GM12878 (cell line): ENCODE results near the gene ADAMTSL3. TPM values are rescaled to one million over a fixed set of nuclear protein-coding genes. Genes with fewer than 3 reads are reported as not detected.

ENCODE experiments used
- ATAC-seq: fragments of 200-7000 bp; cut with Tn5 transposase; 3 replicates; pipeline ENCODE4 v1.9.1; 2020; ENCODE audit warnings: mild to moderate bottlenecking, moderate library complexity
- BruUV-seq: library from RNA; stranded (reverse); fragments of 400-500 nt; replicated peaks from 2 replicates; lab custom pipeline; 2021; lab: Mats Ljungman, UMichigan
- CTCF ChIA-PET: fragments of 300-600 bp; sonication (Branson Sonifier 250); formaldehyde crosslinking; extraction: SDS; loops from one replicate; lab custom pipeline; 2021; ENCODE audit warnings: inconsistent platforms; lab: Yijun Ruan, JAX
- POLR2A ChIA-PET: fragments of 350-600 bp; formaldehyde crosslinking; extraction: SDS; loops from one replicate; lab custom pipeline; 2021; ENCODE audit warnings: inconsistent platforms; lab: Charles Lee
- RAD21 ChIA-PET: fragments of 300-600 bp; sonication (Branson Sonifier 250); formaldehyde crosslinking; loops from one replicate; lab custom pipeline; 2023; ENCODE audit warnings: antibody characterized with exemption; ENCODE audit not compliant: unreplicated experiment; lab: Charles Lee
- SMC1A ChIA-PET: fragments of 300-600 bp; sonication (Branson Sonifier 250); formaldehyde crosslinking; loops from one replicate; lab custom pipeline; 2023; ENCODE audit not compliant: unreplicated experiment, uncharacterized antibody; lab: Charles Lee
- DNase-seq: peaks from one replicate; pipeline ENCODE4 v3.0.0-alpha.2; 2011; ENCODE audit warnings: low read depth, low spot score
- FAIRE-seq: peaks from 3 replicates; lab custom pipeline; 2011; peaks lifted over from hg19 to GRCh38; lab: Jason Lieb, UNC
- H2AFZ ChIP-seq: 2 replicates; pipeline ENCODE4 v1.6.0; 2011; ENCODE audit warnings: low read depth, low read length, control low read depth; ENCODE audit not compliant: control insufficient read depth
- H3K27ac ChIP-seq: 2 replicates; pipeline ENCODE4 v1.5.1; 2011; ENCODE audit warnings: control low read depth; ENCODE audit not compliant: control insufficient read depth, insufficient read depth
- H3K27me3 ChIP-seq, 2 experiments: replicated peaks in 1 of 2; 2 replicates each; pipeline versions ENCODE4 v1.6.0 to v1.6.1; 2011; ENCODE audit warnings: low read length in 1 of 2; ENCODE audit not compliant: control insufficient read depth in 2 of 2, insufficient read depth in 2 of 2
- H3K36me3 ChIP-seq, 2 experiments: 2 replicates each; pipeline ENCODE4 v1.5.1; 2011; ENCODE audit warnings: low read length in 1 of 2; ENCODE audit not compliant: control insufficient read depth in 2 of 2, insufficient read depth in 2 of 2
- H3K4me1 ChIP-seq: 2 replicates; pipeline ENCODE4 v1.6.1; 2011; ENCODE audit warnings: mild to moderate bottlenecking, low read length, moderate library complexity, mixed read lengths; ENCODE audit not compliant: control insufficient read depth, insufficient read depth
- H3K4me2 ChIP-seq: 2 replicates; pipeline ENCODE4 v1.6.0; 2011; ENCODE audit warnings: control low read depth; ENCODE audit not compliant: control insufficient read depth, insufficient read depth
- H3K4me3 ChIP-seq: fragments of 200-600 bp; sonication (generic); 2 replicates; pipeline ENCODE4 v1.5.1; 2016
- H3K79me2 ChIP-seq: 2 replicates; pipeline ENCODE4 v1.6.0; 2011; ENCODE audit warnings: low read length; ENCODE audit not compliant: control insufficient read depth, insufficient read depth
- H3K9ac ChIP-seq: 2 replicates; pipeline ENCODE4 v1.8.0; 2011; ENCODE audit warnings: low read length, control low read depth, mixed read lengths; ENCODE audit not compliant: control insufficient read depth, insufficient read depth
- H3K9me3 ChIP-seq: replicated peaks from 3 replicates; pipeline ENCODE4 v1.5.1; 2011; ENCODE audit warnings: mild to moderate bottlenecking, low read length; ENCODE audit not compliant: control insufficient read depth, insufficient read depth
- H4K20me1 ChIP-seq: 2 replicates; pipeline ENCODE4 v1.6.0; 2011; ENCODE audit not compliant: control insufficient read depth, insufficient read depth
- E2F4 ChIP-seq: IDR thresholded peaks from 2 replicates; pipeline ENCODE4 v1.6.1; 2012; ENCODE audit warnings: low read depth, low read length, improper control_type of control experiment
- HDAC2 ChIP-seq: fragments of 200-600 bp; sonication (generic); IDR thresholded peaks from 2 replicates; pipeline ENCODE4 v1.6.1; 2017
- HDAC6 ChIP-seq: fragments of 200-600 bp; sonication (generic); IDR thresholded peaks from one replicate; pipeline ENCODE4 v1.8.0; 2017; ENCODE audit warnings: antibody characterized with exemption; ENCODE audit not compliant: unreplicated experiment
- SUPT20H ChIP-seq: IDR thresholded peaks from 2 replicates; pipeline ENCODE4 v1.6.1; 2011; ENCODE audit warnings: low read depth, mild to moderate bottlenecking, low read length, moderate library complexity, borderline replicate concordance; ENCODE audit not compliant: control insufficient read depth
- ZNF687 ChIP-seq: fragments of 450-650 bp; IDR thresholded peaks from 2 replicates; pipeline ENCODE4 v1.6.1; 2017; ENCODE audit warnings: mild to moderate bottlenecking, moderate library complexity
- WGBS: methylation state at CpG from one replicate; pipeline ENCODE4 v1.1.6; 2016; ENCODE audit warnings: low lambda C conversion rate; ENCODE audit not compliant: insufficient replicate concordance, insufficient coverage; ENCODE audit errors: missing lambda C conversion rate; 5-methylcytosine and 5-hydroxymethylcytosine counted together
- in situ Hi-C: fragments of 300-500 bp; cut with MboI; formaldehyde crosslinking; loops from 9 replicates; pipeline ENCODE4 v1.14.3; 2018; ENCODE audit warnings: mixed read lengths
- intact Hi-C: fragments of 100-400 bp; cut with micrococcal nuclease; formaldehyde crosslinking; loops from one replicate; pipeline ENCODE4 v1.14.2; 2022; ENCODE audit not compliant: unreplicated experiment
- polyA plus RNA-seq, 11 experiments: library from polyadenylated mRNA; depleted of rRNA in 4 of 11; unstranded in 6 of 11; stranded (reverse) in 5 of 11; fragments of >200 nt; fragmentation: Nextera tagmentation in 4 of 11; fragmentation: Illumina TruSeq in 1 of 11; extraction: Ambion mirVana in 4 of 11; extraction: Trizol in 1 of 11; gene quantifications; 1 replicate in 1 of 11; 2 replicates in 10 of 11; pipeline versions ENCODE4 v1.2.1 to v1.2.3, GENCODE V29; 2011 to 2016; ENCODE audit warnings: inconsistent platforms in 2 of 11, missing spikeins in 2 of 11, low read depth in 1 of 11
- total RNA-seq, 4 experiments: library from RNA; depleted of rRNA in 3 of 4; stranded (reverse); fragments of >200 nt in 3 of 4; fragmentation: Illumina TruSeq in 1 of 4; extraction: Trizol in 1 of 4; gene quantifications; 2 replicates each; pipeline versions ENCODE4 v1.2.1 to v1.2.3, GENCODE V29; 2013 to 2021
- TF ChIP-seq, protein P1 (sequence below): fragments of 450-650 bp; IDR thresholded peaks from 2 replicates; pipeline ENCODE4 v1.6.1; 2017; ENCODE audit warnings: borderline replicate concordance
- TF ChIP-seq, protein P2 (sequence below): fragments of 450-650 bp; IDR thresholded peaks from 2 replicates; pipeline ENCODE4 v1.6.1; 2016; ENCODE audit warnings: mild to moderate bottlenecking
- TF ChIP-seq, protein P3 (sequence below): IDR thresholded peaks from 2 replicates; pipeline ENCODE4 v1.6.1; 2012; ENCODE audit warnings: low read length, inconsistent platforms

ADAMTSL3 gene
- total and polyA plus RNA-seq, 10 of the 15 experiments (the other 5 are each of a cell fraction or from before 2014, with no cell fraction given), result 0.01 to 0.28 (median 0.13) TPM

- TF ChIP-seq ZNF687 (no peak), SUPT20H (no peak), HDAC2 (no peak), HDAC6 (no peak), E2F4 (no peak)
- TF ChIP-seq, protein P1, sequence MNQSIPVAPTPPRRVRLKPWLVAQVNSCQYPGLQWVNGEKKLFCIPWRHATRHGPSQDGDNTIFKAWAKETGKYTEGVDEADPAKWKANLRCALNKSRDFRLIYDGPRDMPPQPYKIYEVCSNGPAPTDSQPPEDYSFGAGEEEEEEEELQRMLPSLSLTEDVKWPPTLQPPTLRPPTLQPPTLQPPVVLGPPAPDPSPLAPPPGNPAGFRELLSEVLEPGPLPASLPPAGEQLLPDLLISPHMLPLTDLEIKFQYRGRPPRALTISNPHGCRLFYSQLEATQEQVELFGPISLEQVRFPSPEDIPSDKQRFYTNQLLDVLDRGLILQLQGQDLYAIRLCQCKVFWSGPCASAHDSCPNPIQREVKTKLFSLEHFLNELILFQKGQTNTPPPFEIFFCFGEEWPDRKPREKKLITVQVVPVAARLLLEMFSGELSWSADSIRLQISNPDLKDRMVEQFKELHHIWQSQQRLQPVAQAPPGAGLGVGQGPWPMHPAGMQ, result no peak
- TF ChIP-seq, protein P2, sequence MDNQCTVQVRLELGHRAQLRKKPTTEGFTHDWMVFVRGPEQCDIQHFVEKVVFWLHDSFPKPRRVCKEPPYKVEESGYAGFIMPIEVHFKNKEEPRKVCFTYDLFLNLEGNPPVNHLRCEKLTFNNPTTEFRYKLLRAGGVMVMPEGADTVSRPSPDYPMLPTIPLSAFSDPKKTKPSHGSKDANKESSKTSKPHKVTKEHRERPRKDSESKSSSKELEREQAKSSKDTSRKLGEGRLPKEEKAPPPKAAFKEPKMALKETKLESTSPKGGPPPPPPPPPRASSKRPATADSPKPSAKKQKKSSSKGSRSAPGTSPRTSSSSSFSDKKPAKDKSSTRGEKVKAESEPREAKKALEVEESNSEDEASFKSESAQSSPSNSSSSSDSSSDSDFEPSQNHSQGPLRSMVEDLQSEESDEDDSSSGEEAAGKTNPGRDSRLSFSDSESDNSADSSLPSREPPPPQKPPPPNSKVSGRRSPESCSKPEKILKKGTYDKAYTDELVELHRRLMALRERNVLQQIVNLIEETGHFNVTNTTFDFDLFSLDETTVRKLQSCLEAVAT, result no peak
- TF ChIP-seq, protein P3, sequence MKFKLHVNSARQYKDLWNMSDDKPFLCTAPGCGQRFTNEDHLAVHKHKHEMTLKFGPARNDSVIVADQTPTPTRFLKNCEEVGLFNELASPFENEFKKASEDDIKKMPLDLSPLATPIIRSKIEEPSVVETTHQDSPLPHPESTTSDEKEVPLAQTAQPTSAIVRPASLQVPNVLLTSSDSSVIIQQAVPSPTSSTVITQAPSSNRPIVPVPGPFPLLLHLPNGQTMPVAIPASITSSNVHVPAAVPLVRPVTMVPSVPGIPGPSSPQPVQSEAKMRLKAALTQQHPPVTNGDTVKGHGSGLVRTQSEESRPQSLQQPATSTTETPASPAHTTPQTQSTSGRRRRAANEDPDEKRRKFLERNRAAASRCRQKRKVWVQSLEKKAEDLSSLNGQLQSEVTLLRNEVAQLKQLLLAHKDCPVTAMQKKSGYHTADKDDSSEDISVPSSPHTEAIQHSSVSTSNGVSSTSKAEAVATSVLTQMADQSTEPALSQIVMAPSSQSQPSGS, result no peak
Observed at GRCh38 chr15:83670672-83671229, 16.8 kb downstream of the ADAMTSL3 start.

More at GRCh38 chr15:83670672-83671229, 16.8 kb downstream of the ADAMTSL3 start:
- Histone ChIP-seq H3K36me3 (no peaks in the 10 kb centered on the region), H3K9me3 (no peaks in the 10 kb centered on the region; the same call in 2 of the 3 replicates), H3K27me3 (no peaks in the 10 kb centered on the region; a peak in 1 of 4 replicates), H3K4me1 (no peaks in the 10 kb centered on the region), H4K20me1 (no peaks in the 10 kb centered on the region), H3K4me2 (no peak overlapping the region), H3K4me3 (no peak overlapping the region), H2AFZ (no peak overlapping the region), H3K27ac (no peak overlapping the region), H3K9ac (no peak overlapping the region), H3K79me2 (no peaks in the 10 kb centered on the region)
- no TSS peak for BruUV-seq
- intact Hi-C loops, result no loop called here
- SMC1A ChIA-PET, result no interaction called here
- RAD21 ChIA-PET, result no interaction called here
- FAIRE-seq (no peak), ATAC-seq (no peak), DNase-seq (no peak)
- 0% methylated on average over 1 of the region's 1 CpG for WGBS
- POLR2A ChIA-PET, result no interaction called here
- in situ Hi-C loops, result no loop called here
- CTCF ChIA-PET, result no interaction called here
